ENCODE measurements around the gene TMEM63A.

Gene TMEM63A

GRCh38 chr1:225866981-225867380, 15.2 kb downstream of the TMEM63A start:
- no peak for DNase-seq (ENCODE audit: low read depth)

GRCh38 chr1:225866061-225866837, 15.9 kb downstream of the TMEM63A start:
- peak; percentile 66 for DNase-seq (ENCODE audit: low read depth)

GRCh38 chr1:225865514-225865913, 16.7 kb downstream of the TMEM63A start:
- DNase-seq (ENCODE audit: low read depth) = no peak

- DNase-seq (ENCODE audit: low read depth) = peak; percentile 32
These were observed 19.0 kb downstream of the TMEM63A start for GRCh38 chr1:225863167-225863566.

- DNase-seq (ENCODE audit: low read depth) = no peak
These were observed 19.6 kb downstream of the TMEM63A start for GRCh38 chr1:225862581-225862950.

- no peak for DNase-seq (ENCODE audit: low read depth)
These were observed 20.2 kb downstream of the TMEM63A start for GRCh38 chr1:225861834-225862580.

- no peak for DNase-seq (ENCODE audit: low read depth)
These were observed 21.2 kb downstream of the TMEM63A start for GRCh38 chr1:225860876-225861441.

GRCh38 chr1:225860107-225860506, 22.1 kb downstream of the TMEM63A start:
- no peak for DNase-seq (ENCODE audit: low read depth)

- DNase-seq (ENCODE audit: low read depth) = no peak
These were observed 23.0 kb downstream of the TMEM63A start for GRCh38 chr1:225859151-225859550.

- no peak for DNase-seq (ENCODE audit: low read depth)
These were observed 24.9 kb downstream of the TMEM63A start for GRCh38 chr1:225857256-225857655.

- no peak for DNase-seq (ENCODE audit: low read depth)
These were observed 26.5 kb downstream of the TMEM63A start for GRCh38 chr1:225855503-225856300.

- no peak for DNase-seq (ENCODE audit: low read depth)
These were observed 28.7 kb downstream of the TMEM63A start for GRCh38 chr1:225853441-225853840.

- DNase-seq (ENCODE audit: low read depth) = no peak
These were observed 29.6 kb downstream of the TMEM63A start for GRCh38 chr1:225852413-225853124.

GRCh38 chr1:225851805-225852204, 30.4 kb downstream of the TMEM63A start:
- DNase-seq (ENCODE audit: low read depth) = no peak

- no peak for DNase-seq (ENCODE audit: low read depth)
These were observed 31.8 kb downstream of the TMEM63A start for GRCh38 chr1:225850370-225850769.

GRCh38 chr1:225849925-225850324, 32.3 kb downstream of the TMEM63A start:
- DNase-seq (ENCODE audit: low read depth) = no peak

GRCh38 chr1:225848030-225848955, 33.9 kb downstream of the TMEM63A start:
- DNase-seq (ENCODE audit: low read depth) = peak; percentile 45

GRCh38 chr1:225847610-225848009, 34.6 kb downstream of the TMEM63A start:
- no peak for DNase-seq (ENCODE audit: low read depth)

- no peak for DNase-seq (ENCODE audit: low read depth)
These were observed 35.6 kb downstream of the TMEM63A start for GRCh38 chr1:225846331-225847310.
